Smooth muscle cell (in vitro differentiated cells): ENCODE results near the gene LRRC14B. TPM values are rescaled to one million over a fixed set of nuclear protein-coding genes. Genes with fewer than 3 reads are reported as not detected.

ENCODE experiments used
- DNase-seq: peaks from one replicate; lab custom pipeline; 2025; ENCODE audit not compliant: unreplicated experiment; lab: John Stamatoyannopoulos, UW
- H2AFZ ChIP-seq: fragments of 200-600 bp; sonication (generic); 2 replicates; pipeline ENCODE4 v1.6.0; 2016; ENCODE audit warnings: antibody characterized with exemption, low read depth, mild to moderate bottlenecking
- H3F3A ChIP-seq: fragments of 200-600 bp; sonication (generic); 2 replicates; pipeline ENCODE4 v1.6.0; 2017; ENCODE audit warnings: antibody characterized with exemption, low read depth
- H3K27ac ChIP-seq: fragments of 200-600 bp; sonication (generic); 2 replicates; pipeline ENCODE4 v1.5.1; 2016; ENCODE audit warnings: low read depth, mild to moderate bottlenecking
- H3K27me3 ChIP-seq: fragments of 200-600 bp; sonication (generic); 2 replicates; pipeline ENCODE4 v1.6.1; 2016; ENCODE audit warnings: low read depth, mild to moderate bottlenecking
- H3K36me3 ChIP-seq: fragments of 200-600 bp; sonication (generic); 2 replicates; pipeline ENCODE4 v1.5.1; 2016; ENCODE audit warnings: low read depth
- H3K4me1 ChIP-seq: fragments of 200-600 bp; sonication (generic); 2 replicates; pipeline ENCODE4 v1.5.1; 2016; ENCODE audit warnings: low read depth
- H3K4me2 ChIP-seq: fragments of 200-600 bp; sonication (generic); 2 replicates; pipeline ENCODE4 v1.6.0; 2016; ENCODE audit warnings: mild to moderate bottlenecking
- H3K4me3 ChIP-seq: fragments of 200-600 bp; sonication (generic); 2 replicates; pipeline ENCODE4 v1.5.1; 2016; ENCODE audit warnings: mild to moderate bottlenecking
- H3K79me2 ChIP-seq: fragments of 200-600 bp; sonication (generic); 2 replicates; pipeline ENCODE4 v1.6.0; 2016; ENCODE audit warnings: low read depth, mild to moderate bottlenecking
- H3K9ac ChIP-seq: fragments of 200-600 bp; sonication (generic); 2 replicates; pipeline ENCODE4 v1.6.0; 2016; ENCODE audit warnings: low read depth
- H3K9me3 ChIP-seq: fragments of 200-600 bp; sonication (generic); replicated peaks from 2 replicates; pipeline ENCODE4 v1.5.1; 2016; ENCODE audit warnings: low read depth
- H4K20me1 ChIP-seq: fragments of 200-600 bp; sonication (generic); 2 replicates; pipeline ENCODE4 v1.6.0; 2016; ENCODE audit warnings: low read depth
- WGBS: methylation state at CpG from one replicate; pipeline ENCODE4 v1.1.7; 2016; ENCODE audit warnings: low lambda C conversion rate; 5-methylcytosine and 5-hydroxymethylcytosine counted together
- polyA plus RNA-seq: library from polyadenylated mRNA; unstranded; fragments of >200 nt; fragmentation: Nextera tagmentation; extraction: Ambion mirVana; gene quantifications from 2 replicates; pipeline ENCODE4 v1.2.1, GENCODE V29; 2016
- total RNA-seq: library from RNA; depleted of rRNA; stranded (reverse); fragments of >200 nt; gene quantifications from 2 replicates; pipeline ENCODE4 v1.2.3, GENCODE V29; 2014
- TF ChIP-seq, protein P1 (sequence below): fragments of 200-600 bp; sonication (generic); IDR thresholded peaks from 2 replicates; pipeline ENCODE4 v1.5.1; 2017; ENCODE audit warnings: borderline replicate concordance, mild to moderate bottlenecking, antibody characterized with exemption; ENCODE audit not compliant: insufficient read depth, poor library complexity, severe bottlenecking

LRRC14B gene
- total and polyA plus RNA-seq, 2 experiments from 2014 or later = not detected

DNA sequence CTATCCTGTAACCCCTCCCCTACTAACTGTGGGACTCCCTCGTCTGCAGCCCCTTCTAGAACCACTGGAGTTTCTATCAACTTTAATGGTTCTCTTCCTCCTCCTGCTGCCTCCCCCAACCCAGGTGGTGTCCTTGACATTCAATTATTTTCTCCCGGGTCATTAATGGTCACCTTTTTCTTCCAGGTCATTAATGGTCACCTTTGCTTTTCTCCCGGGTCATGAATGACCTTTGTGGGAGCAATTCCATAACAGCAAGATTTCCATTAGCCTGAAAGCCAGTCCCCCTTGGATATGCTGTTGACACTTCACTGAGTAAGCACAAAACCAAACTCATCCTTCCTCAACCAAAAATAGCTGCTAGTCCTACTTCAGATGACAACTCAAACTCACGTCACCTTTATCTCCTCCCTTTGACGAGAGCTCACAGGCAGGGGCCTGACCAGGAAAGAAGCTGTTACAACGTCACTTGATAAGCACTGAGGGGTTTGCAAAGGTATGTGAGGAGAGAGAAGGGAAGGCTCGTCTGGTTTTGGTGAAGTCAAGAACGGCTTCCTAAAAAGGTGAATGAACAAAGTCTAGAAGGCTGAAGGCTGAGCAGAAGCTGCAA, 15.7 kb downstream of the LRRC14B start:
- H3K27ac ChIP-seq = no peak overlapping the region
- WGBS = 90% methylated on average over 8 of the region's 8 CpGs
- H3K4me2 ChIP-seq = no peak overlapping the region
- H2AFZ ChIP-seq = no peak overlapping the region
- peaks cover 69% of the 10 kb centered on the region for H4K20me1 ChIP-seq
- no peaks in the 10 kb centered on the region for H3K9me3 ChIP-seq
- no peak overlapping the region for H3K9ac ChIP-seq
- no peak for DNase-seq
- TF ChIP-seq, protein P1, sequence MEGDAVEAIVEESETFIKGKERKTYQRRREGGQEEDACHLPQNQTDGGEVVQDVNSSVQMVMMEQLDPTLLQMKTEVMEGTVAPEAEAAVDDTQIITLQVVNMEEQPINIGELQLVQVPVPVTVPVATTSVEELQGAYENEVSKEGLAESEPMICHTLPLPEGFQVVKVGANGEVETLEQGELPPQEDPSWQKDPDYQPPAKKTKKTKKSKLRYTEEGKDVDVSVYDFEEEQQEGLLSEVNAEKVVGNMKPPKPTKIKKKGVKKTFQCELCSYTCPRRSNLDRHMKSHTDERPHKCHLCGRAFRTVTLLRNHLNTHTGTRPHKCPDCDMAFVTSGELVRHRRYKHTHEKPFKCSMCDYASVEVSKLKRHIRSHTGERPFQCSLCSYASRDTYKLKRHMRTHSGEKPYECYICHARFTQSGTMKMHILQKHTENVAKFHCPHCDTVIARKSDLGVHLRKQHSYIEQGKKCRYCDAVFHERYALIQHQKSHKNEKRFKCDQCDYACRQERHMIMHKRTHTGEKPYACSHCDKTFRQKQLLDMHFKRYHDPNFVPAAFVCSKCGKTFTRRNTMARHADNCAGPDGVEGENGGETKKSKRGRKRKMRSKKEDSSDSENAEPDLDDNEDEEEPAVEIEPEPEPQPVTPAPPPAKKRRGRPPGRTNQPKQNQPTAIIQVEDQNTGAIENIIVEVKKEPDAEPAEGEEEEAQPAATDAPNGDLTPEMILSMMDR = no peak
- H3K36me3 ChIP-seq = no peaks in the 10 kb centered on the region
- no peaks in the 10 kb centered on the region for H3K4me1 ChIP-seq
- H3K79me2 ChIP-seq = peaks cover 20% of the 10 kb centered on the region
- no peak overlapping the region for H3K4me3 ChIP-seq
- H3K27me3 ChIP-seq = no peaks in the 10 kb centered on the region
- no peaks in the 10 kb centered on the region for H3F3A ChIP-seq

DNA sequence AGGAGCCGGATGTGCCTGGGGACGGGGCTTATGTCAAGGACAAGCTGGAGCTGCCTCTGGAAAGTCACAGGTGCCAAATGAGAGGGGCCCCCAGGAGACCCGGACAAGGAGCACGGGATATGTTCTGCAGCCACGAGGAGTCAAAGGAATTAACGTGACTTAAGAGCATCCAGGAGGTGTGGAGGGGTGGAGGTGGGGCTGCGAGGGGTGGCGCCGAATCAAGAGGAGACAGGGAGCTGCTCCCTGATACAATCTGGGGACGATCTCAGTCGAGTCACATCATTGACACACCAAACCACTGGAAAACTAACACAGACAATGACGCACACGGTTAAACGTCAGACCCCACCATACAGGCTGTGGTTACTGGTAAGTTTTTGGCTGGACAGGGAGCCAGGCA, 16.3 kb downstream of the LRRC14B start:
- no peak overlapping the region for H3K27ac ChIP-seq
- H3K36me3 ChIP-seq = no peaks in the 10 kb centered on the region
- H3K4me3 ChIP-seq = no peak overlapping the region
- no peak overlapping the region for H3K4me2 ChIP-seq
- H3F3A ChIP-seq = no peaks in the 10 kb centered on the region
- H4K20me1 ChIP-seq = peaks cover 65% of the 10 kb centered on the region
- no peak for DNase-seq
- H3K9ac ChIP-seq = no peak overlapping the region
- H3K4me1 ChIP-seq = no peaks in the 10 kb centered on the region
- WGBS = 87% methylated on average over 14 of the region's 14 CpGs
- peaks cover 20% of the 10 kb centered on the region for H3K79me2 ChIP-seq
- no peaks in the 10 kb centered on the region for H3K27me3 ChIP-seq
- TF ChIP-seq, protein P1 = no peak
- H2AFZ ChIP-seq = no peak overlapping the region
- H3K9me3 ChIP-seq = no peaks in the 10 kb centered on the region

DNA sequence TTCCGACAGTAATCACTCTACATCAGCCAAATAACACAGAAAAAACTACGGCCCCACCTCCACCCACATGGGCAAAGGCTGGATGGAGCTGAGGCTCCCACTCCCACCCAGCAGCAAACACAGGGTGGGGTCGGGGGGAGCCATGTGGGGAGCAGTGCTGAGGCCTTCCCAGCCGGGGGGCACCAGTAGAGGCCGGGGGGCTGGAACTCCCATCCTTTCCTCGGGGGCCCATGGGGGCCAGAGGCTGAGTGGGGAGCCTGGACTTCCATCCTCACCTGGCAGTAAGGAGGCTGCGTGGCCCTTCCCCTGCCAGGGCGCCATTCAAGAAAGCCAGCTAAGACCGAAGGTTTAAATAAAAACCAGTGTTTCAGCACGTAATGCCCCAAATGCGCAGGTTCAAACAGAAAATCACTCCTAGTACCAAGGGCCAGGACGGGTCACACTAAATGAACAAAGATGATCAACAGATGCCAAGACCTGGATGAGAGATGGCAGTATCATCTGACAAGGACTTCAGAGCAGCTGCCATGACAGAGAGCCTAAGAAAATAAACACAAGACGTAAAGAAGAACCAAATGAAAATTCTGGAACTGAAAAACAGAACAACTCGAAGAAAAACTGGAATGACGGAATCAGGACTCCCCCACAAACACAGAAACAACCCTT, 17.3 kb downstream of the LRRC14B start:
- H3K27me3 ChIP-seq = no peaks in the 10 kb centered on the region
- WGBS = 95% methylated on average over 15 of the region's 15 CpGs
- H3K36me3 ChIP-seq = no peaks in the 10 kb centered on the region
- no peak overlapping the region for H3K27ac ChIP-seq
- no peak overlapping the region for H3K9ac ChIP-seq
- no peaks in the 10 kb centered on the region for H3K4me1 ChIP-seq
- TF ChIP-seq, protein P1 = no peak
- no peak overlapping the region for H3K4me2 ChIP-seq
- H3K9me3 ChIP-seq = no peaks in the 10 kb centered on the region
- H3K4me3 ChIP-seq = no peak overlapping the region
- H2AFZ ChIP-seq = no peak overlapping the region
- no peak for DNase-seq
- peaks cover 59% of the 10 kb centered on the region for H4K20me1 ChIP-seq
- no peaks in the 10 kb centered on the region for H3F3A ChIP-seq
- peaks cover 22% of the 10 kb centered on the region for H3K79me2 ChIP-seq
